Cardiac fibroblast (primary cell): ENCODE results near the gene HSPBAP1.

ENCODE experiments used
- DNase-seq, 2 donors: peaks; one replicate each; pipeline versions ENCODE4 v3.0.0 to v3.0.0-alpha.2; 2010; ENCODE audit warnings: low read depth in 2 of 2
- H3K4me3 ChIP-seq, 2 donors: replicated peaks in 1 of 2; 1 replicate in 1 of 2; 2 replicates in 1 of 2; pipeline ENCODE4 v1.5.1; 2011; ENCODE audit warnings: low read depth in 2 of 2, low read length in 2 of 2, mild to moderate bottlenecking in 2 of 2, moderate library complexity in 1 of 2
- CTCF ChIP-seq: IDR thresholded peaks from one replicate; pipeline ENCODE4 v1.5.1; 2011; ENCODE audit warnings: low read depth, mild to moderate bottlenecking, low read length, inconsistent platforms

HSPBAP1 gene

GRCh38 chr3:122816587-122816986 lies 23.0 kb upstream of the HSPBAP1 start:
- no peak overlapping the region for H3K4me3 ChIP-seq
- DNase-seq = no peak
- TF ChIP-seq CTCF = no peak

- no peak for TF ChIP-seq CTCF
- peak in 1 of 2 donors; percentile 7 for DNase-seq
- H3K4me3 ChIP-seq = no peak overlapping the region
Observed at GRCh38 chr3:122810734-122811133, 17.1 kb upstream of the HSPBAP1 start.

GRCh38 chr3:122803977-122804376 lies 10.3 kb upstream of the HSPBAP1 start:
- TF ChIP-seq CTCF = no peak
- no peak for DNase-seq
- no peak overlapping the region for H3K4me3 ChIP-seq

- no peak for TF ChIP-seq CTCF
- no peak for DNase-seq
- H3K4me3 ChIP-seq = no peak overlapping the region
Observed at GRCh38 chr3:122802323-122802722, 8.7 kb upstream of the HSPBAP1 start.

- no peak for DNase-seq
- H3K4me3 ChIP-seq = no peak overlapping the region
- TF ChIP-seq CTCF = no peak
Observed at GRCh38 chr3:122800706-122801237, 7.1 kb upstream of the HSPBAP1 start.

GRCh38 chr3:122800031-122800430 lies 6.4 kb upstream of the HSPBAP1 start:
- no peak overlapping the region for H3K4me3 ChIP-seq
- no peak for TF ChIP-seq CTCF
- DNase-seq = no peak

- no peak overlapping the region for H3K4me3 ChIP-seq
- TF ChIP-seq CTCF = no peak
- DNase-seq = no peak
Observed at GRCh38 chr3:122799322-122799721, 5.7 kb upstream of the HSPBAP1 start.
